WI38 (cell line): ENCODE data around the gene CUEDC1.

Experiments
- H3K4me3 ChIP-seq: 2 replicates; pipeline ENCODE4 v1.5.1; 2011; ENCODE audit warnings: low read depth, mild to moderate bottlenecking, control low read depth, low read length
- CTCF ChIP-seq: IDR thresholded peaks from 2 replicates; pipeline ENCODE4 v1.5.1; 2012; ENCODE audit warnings: low read depth, mild to moderate bottlenecking, control low read depth, low read length

Gene CUEDC1

DNA sequence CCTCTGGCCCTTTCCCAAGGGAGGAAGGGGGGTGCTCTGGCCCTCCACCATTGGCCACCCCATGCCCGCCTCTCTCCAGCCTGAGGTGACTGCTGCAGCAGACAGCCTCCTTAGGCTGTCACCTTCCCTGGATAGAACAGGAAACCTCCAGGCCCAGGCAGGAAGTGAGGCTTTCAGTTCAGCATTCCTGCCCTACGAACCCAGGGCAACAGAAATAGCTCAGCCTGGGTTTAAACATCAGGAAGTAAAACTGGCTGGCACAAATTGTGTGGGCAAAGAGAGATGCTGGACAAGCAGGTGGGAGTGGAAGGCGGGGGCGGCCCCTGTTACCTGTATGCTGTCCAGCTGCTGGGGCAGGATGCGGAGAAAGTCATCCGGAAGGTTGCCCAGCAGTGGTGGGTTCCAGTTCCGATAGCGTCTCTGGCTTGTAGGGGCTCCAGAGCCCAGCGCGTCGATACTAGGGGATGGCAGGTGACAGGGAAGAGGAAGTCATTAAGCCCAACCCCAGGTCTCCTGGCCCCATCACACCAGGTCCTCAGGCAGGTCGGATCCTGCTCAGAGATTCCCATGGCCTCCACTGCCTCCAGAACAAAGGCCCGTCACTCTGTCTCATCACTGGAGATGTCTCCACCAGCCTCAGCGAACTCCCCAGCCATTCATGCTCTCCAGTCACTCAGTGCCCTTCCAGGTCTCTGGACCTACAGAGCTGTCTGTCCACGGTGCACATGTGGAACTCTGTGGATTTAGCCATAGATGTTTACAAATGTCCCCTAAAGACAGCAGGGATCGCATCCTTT lies 81.8 kb downstream of the CUEDC1 start:
- TF ChIP-seq CTCF = no peak
- H3K4me3 ChIP-seq = no peak overlapping the region

DNA sequence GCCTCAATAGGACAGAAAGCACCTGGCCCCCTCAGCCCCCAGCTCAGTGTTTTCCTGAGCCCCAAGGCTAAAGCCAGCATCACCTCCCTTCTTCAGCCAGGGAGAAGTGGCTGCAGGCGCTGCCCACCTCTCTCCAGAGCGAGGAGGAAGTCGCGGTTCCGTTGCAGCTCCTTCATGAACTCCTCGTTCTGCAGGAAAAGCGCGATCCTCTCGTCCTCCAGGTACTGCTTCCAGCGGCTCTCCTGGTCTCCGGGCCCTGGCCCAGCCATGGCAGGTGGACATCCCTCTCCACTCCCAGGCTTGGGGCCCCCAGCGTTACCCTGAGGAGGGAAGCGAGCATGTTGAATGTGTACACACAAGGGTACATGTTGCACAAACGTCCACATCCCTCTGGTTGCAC lies 82.7 kb downstream of the CUEDC1 start:
- TF ChIP-seq CTCF = no peak
- H3K4me3 ChIP-seq = no peak overlapping the region

- H3K4me3 ChIP-seq = no peak overlapping the region
- TF ChIP-seq CTCF = no peak
Observed at GRCh38 chr17:57871863-57872262, 83.3 kb downstream of the CUEDC1 start.

DNA sequence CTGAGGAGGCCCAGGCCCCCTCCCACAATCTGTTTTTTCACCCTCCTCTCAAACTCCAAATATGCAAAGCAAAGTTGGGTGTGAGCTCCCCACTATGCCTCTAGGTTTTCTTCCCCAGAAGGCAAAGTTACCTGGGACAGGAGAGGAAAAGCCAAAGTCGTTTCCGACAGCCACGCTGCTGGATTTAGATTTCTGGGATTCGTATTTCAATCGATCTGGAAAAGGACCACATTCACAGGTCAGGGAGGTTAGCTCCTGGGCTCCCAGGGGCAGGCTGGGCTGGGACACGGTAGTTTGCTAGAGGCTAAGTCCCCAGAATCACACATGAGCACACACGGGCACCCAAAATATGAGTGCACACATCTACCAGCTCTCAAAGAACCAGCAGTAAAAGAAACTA lies 84.1 kb downstream of the CUEDC1 start:
- no peak for TF ChIP-seq CTCF
- H3K4me3 ChIP-seq = no peak overlapping the region

- H3K4me3 ChIP-seq = no peak overlapping the region
- TF ChIP-seq CTCF = no peak
Observed at GRCh38 chr17:57870283-57870635, 85.0 kb downstream of the CUEDC1 start.

DNA sequence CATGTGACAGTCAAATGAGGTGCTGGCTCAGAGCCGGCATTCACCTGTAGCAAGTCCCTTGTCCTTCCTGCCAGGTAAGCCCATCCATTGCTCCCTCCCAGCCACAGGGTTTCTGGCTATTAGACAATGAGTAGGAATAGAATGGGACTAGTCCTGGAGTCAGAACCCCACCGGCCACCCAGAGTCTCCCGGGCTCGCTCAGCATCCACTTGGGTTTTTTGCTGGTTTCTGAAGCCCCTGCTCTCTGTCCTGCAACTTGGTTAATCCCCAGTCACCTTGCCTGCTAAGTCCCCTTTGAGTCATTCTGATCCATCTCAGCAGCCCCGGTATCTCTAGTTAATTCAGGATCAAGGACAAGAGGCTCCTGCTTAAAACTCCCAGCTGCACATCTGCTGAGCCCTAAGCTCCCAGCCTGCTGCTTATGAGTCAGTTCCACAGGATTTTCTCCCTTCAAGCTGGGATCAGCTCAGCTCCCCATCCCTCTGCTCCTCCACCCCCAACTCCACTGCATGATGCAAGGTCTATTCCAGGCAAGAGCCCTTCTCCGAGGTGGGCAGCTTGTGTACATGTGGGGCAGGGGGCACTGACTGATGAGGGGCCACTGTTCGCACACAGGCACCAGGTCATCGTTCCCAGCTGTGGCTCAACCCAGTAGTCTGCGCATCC lies 85.5 kb downstream of the CUEDC1 start:
- TF ChIP-seq CTCF = no peak
- no peak overlapping the region for H3K4me3 ChIP-seq

DNA sequence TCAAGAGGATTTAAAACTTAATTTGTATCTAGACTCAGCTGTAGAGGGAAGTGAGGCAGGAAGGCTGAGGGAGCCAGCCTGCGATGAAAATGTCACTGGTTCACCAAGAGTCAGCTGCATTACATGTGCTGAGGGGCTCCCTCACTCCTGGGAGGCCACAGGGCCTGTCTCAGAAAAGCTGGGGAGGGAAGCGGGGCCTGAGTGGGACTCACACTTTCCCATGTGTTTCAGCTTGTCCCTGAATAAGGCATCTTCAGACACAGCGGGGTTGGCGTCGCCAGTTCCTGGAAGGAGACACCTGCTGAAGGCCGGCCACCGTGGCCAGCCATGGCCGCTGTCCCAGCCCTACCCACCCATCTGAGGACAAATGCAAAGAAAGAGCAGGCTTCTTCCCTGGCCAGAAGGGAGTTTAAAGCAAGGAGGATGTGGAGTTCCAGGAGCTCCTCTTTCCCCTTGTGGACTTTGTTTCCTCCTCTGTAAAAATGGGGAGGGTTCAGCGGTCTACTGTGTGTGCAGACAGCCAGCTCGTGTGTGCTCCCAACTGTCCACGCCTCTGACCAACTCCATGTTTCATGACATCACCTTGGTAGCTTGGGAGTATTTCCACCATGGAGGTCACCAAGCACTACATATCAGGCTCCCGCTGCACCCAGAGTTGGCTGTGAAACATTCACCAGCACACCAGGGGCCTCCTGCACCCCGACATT lies 86.1 kb downstream of the CUEDC1 start:
- H3K4me3 ChIP-seq = no peak overlapping the region
- TF ChIP-seq CTCF = no peak
